ENCODE measurements around the gene OSCAR. TPM values are rescaled to one million over a fixed set of nuclear protein-coding genes. Genes with fewer than 3 reads are reported as not detected.

OSCAR gene
- total and polyA plus RNA-seq, 9 donors, result 1.1 to 3.8 (median 1.7) TPM

- Histone ChIP-seq H3K27me3 (no peaks in the 10 kb centered on the region), H3K4me3 (no peak overlapping the region), H3K36me3 (no peaks in the 10 kb centered on the region), H3K27ac (no peak overlapping the region), H3K9me3 (no peaks in the 10 kb centered on the region), H3K4me1 (ENCODE audit: insufficient read depth) (peaks cover 3% of the 10 kb centered on the region)
- intact Hi-C loops (cut with DNase I), result no loop called here
- TF ChIP-seq CTCF (IDR thresholded peaks at IDR 0.05) (no peak), POLR2A (IDR thresholded peaks at IDR 0.05) (no peak), EP300 (IDR thresholded peaks at IDR 0.05) (no peak)
- WGBS, 3 donors, result 87 to 93% (median 88%) methylated on average over 28 of the region's 28 CpGs
- no peak for DNase-seq
Measured at GRCh38 chr19:54145541-54146158, 45.0 kb upstream of the OSCAR start.

- WGBS, 3 donors, result 82 to 89% (median 85%) methylated on average over 7 of the region's 7 CpGs
- Histone ChIP-seq H3K4me3 (no peak overlapping the region), H3K36me3 (no peaks in the 10 kb centered on the region), H3K4me1 (ENCODE audit: insufficient read depth) (peaks cover 4% of the 10 kb centered on the region), H3K9me3 (no peaks in the 10 kb centered on the region), H3K27me3 (no peaks in the 10 kb centered on the region), H3K27ac (no peak overlapping the region)
- intact Hi-C loops (cut with DNase I), result no loop called here
- DNase-seq, result no peak
- TF ChIP-seq CTCF (IDR thresholded peaks at IDR 0.05) (no peak), POLR2A (IDR thresholded peaks at IDR 0.05) (no peak), EP300 (IDR thresholded peaks at IDR 0.05) (no peak)
Measured at GRCh38 chr19:54142166-54142780, 41.7 kb upstream of the OSCAR start.

GRCh38 chr19:54141356-54141755, 40.8 kb upstream of the OSCAR start:
- intact Hi-C loops (cut with DNase I), result no loop called here
- no peaks in the 10 kb centered on the region for H3K9me3 ChIP-seq
- DNase-seq, result no peak
- H3K27me3 ChIP-seq, result no peaks in the 10 kb centered on the region
- H3K4me3 ChIP-seq, result no peak overlapping the region
- H3K36me3 ChIP-seq, result no peaks in the 10 kb centered on the region
- TF ChIP-seq POLR2A (IDR thresholded peaks at IDR 0.05), result no peak
- no peak for TF ChIP-seq CTCF (IDR thresholded peaks at IDR 0.05)
- TF ChIP-seq EP300 (IDR thresholded peaks at IDR 0.05), result no peak
- no peak overlapping the region for H3K27ac ChIP-seq
- peaks cover 4% of the 10 kb centered on the region for H3K4me1 ChIP-seq (ENCODE audit: insufficient read depth)
- 84 to 89% (median 86%) methylated on average over 3 of the region's 3 CpGs for WGBS, 3 donors

GRCh38 chr19:54138489-54139256, 38.1 kb upstream of the OSCAR start:
- Histone ChIP-seq H3K27ac (peak overlapping the region in 1 of 2 donors; percentile 77), H3K4me1 (ENCODE audit: insufficient read depth) (peaks cover 4% of the 10 kb centered on the region), H3K27me3 (no peaks in the 10 kb centered on the region), H3K9me3 (no peaks in the 10 kb centered on the region), H3K4me3 (peak overlapping the region; percentile 100), H3K36me3 (no peaks in the 10 kb centered on the region)
- intact Hi-C loops (cut with DNase I), result no loop called here
- no peak for TF ChIP-seq POLR2A (IDR thresholded peaks at IDR 0.05)
- no peak for TF ChIP-seq EP300 (IDR thresholded peaks at IDR 0.05)
- DNase-seq, result no peak
- 10 to 12% (median 10%) methylated on average over 29 to 31 of the region's 31 CpGs for WGBS, 3 donors
